OCI-LY3 (cell line): ENCODE data around the gene PPHLN1.

ENCODE experiments used
- CTCF ChIP-seq: fragments of 200-600, 300-600 bp; sonication (generic); IDR thresholded peaks from 2 replicates; pipeline ENCODE4 v1.5.1; 2014; ENCODE audit warnings: antibody characterized with exemption, low read length, low read depth
- EZH2phosphoT487 ChIP-seq: fragments of 200-600 bp; shearing (Covaris generic); IDR thresholded peaks from 2 replicates; pipeline ENCODE4 v1.6.1; 2018; ENCODE audit warnings: antibody characterized with exemption, mixed run types, low read depth

- no peak for TF ChIP-seq CTCF
- TF ChIP-seq EZH2phosphoT487, result no peak
Observed at GRCh38 chr12:42338280-42338679, 12.3 kb downstream of the PPHLN1 start.
